AG10803 (cell line): Measurements from ENCODE around the gene RPH3AL.

ENCODE experiments used
- DNase-seq: peaks from one replicate; pipeline ENCODE4 v3.0.0; 2010; ENCODE audit warnings: low read depth
- H3K4me3 ChIP-seq: 2 replicates; pipeline ENCODE4 v1.5.1; 2011; ENCODE audit warnings: mild to moderate bottlenecking, low read length, control low read depth
- CTCF ChIP-seq: conservative IDR thresholded peaks from 2 replicates; pipeline ENCODE4 v1.5.1; 2011; ENCODE audit warnings: mild to moderate bottlenecking, low read length, control low read depth, inconsistent platforms

Gene RPH3AL

GRCh38 chr17:345261-345660 is 7.3 kb downstream of the RPH3AL start:
- TF ChIP-seq CTCF = no peak
- no peak overlapping the region for H3K4me3 ChIP-seq
- no peak for DNase-seq

GRCh38 chr17:343875-344752 is 8.5 kb downstream of the RPH3AL start:
- H3K4me3 ChIP-seq = no peak overlapping the region
- DNase-seq = no peak
- no peak for TF ChIP-seq CTCF

- no peak overlapping the region for H3K4me3 ChIP-seq
- TF ChIP-seq CTCF = no peak
- DNase-seq = no peak
Measured at GRCh38 chr17:343211-343610, 9.4 kb downstream of the RPH3AL start.

GRCh38 chr17:340074-340473 is 12.5 kb downstream of the RPH3AL start:
- no peak for TF ChIP-seq CTCF
- no peak for DNase-seq
- no peak overlapping the region for H3K4me3 ChIP-seq

GRCh38 chr17:339193-340061 is 13.2 kb downstream of the RPH3AL start:
- H3K4me3 ChIP-seq = no peak overlapping the region
- no peak for DNase-seq
- TF ChIP-seq CTCF = no peak

- TF ChIP-seq CTCF = no peak
- no peak overlapping the region for H3K4me3 ChIP-seq
- no peak for DNase-seq
Measured at GRCh38 chr17:338442-339192, 14.0 kb downstream of the RPH3AL start.
